HepG2 (cell line): Measurements from ENCODE around the gene EIF2AK2. TPM values are rescaled to one million over a fixed set of nuclear protein-coding genes. Genes with fewer than 3 reads are reported as not detected.

Source experiments
- NR2F6 ChIP-seq, 2 experiments: IDR thresholded peaks; 2 replicates each; pipeline ENCODE4 v1.6.1; 2016; ENCODE audit warnings: antibody characterized with exemption in 1 of 2, mild to moderate bottlenecking in 1 of 2
- PHF8 ChIP-seq: sonication (generic); formaldehyde crosslinking; IDR thresholded peaks from 2 replicates; pipeline ENCODE4 v1.5.0; 2020; ENCODE audit warnings: missing genetic modification reagents
- RORA ChIP-seq: sonication (generic); formaldehyde crosslinking; IDR thresholded peaks from 2 replicates; pipeline ENCODE4 v1.5.0; 2020; ENCODE audit warnings: mild to moderate bottlenecking, missing genetic modification reagents, moderate library complexity
- ZNF557 ChIP-seq: sonication (generic); formaldehyde crosslinking; IDR thresholded peaks from 2 replicates; pipeline ENCODE4 v1.4.0; 2020; ENCODE audit warnings: missing genetic modification reagents
- ZSCAN20 ChIP-seq: sonication (generic); formaldehyde crosslinking; IDR thresholded peaks from 2 replicates; pipeline ENCODE4 v1.4.0; 2020; ENCODE audit warnings: missing genetic modification reagents, mild to moderate bottlenecking, borderline replicate concordance
- polyA plus RNA-seq, 8 experiments: library from polyadenylated mRNA; depleted of rRNA in 3 of 8; stranded (reverse) in 7 of 8; unstranded in 1 of 8; fragments of >200 nt; fragmentation: Illumina TruSeq in 4 of 8; extraction: Trizol in 4 of 8; gene quantifications; 2 replicates each; pipeline versions ENCODE4 v1.2.1 to v1.2.3, GENCODE V29; 2011 to 2016; ENCODE audit warnings: low read depth in 4 of 8, missing spikeins in 1 of 8, mixed read lengths in 1 of 8; ENCODE audit not compliant: insufficient read depth in 1 of 8
- total RNA-seq, 5 experiments: library from RNA; depleted of rRNA; stranded (reverse); fragments of >200 nt; fragmentation: Illumina TruSeq; extraction: Trizol; gene quantifications; 2 replicates each; pipeline ENCODE4 v1.2.3, GENCODE V29; 2016; ENCODE audit warnings: low read depth in 1 of 5
- TF ChIP-seq, protein P1 (sequence below): IDR thresholded peaks from 2 replicates; pipeline ENCODE4 v1.6.1; 2016; ENCODE audit warnings: low read depth, missing genetic modification reagents, missing compliant biosample characterization
- TF ChIP-seq, protein P2 (sequence below): sonication (generic); formaldehyde crosslinking; IDR thresholded peaks from 2 replicates; pipeline ENCODE4 v1.4.0; 2020; ENCODE audit warnings: missing genetic modification reagents, mild to moderate bottlenecking, borderline replicate concordance
- TF ChIP-seq, protein P3 (sequence below): IDR thresholded peaks from 2 replicates; pipeline ENCODE4 v1.6.1; 2018; ENCODE audit warnings: missing genetic modification reagents, mild to moderate bottlenecking, missing compliant biosample characterization
- TF ChIP-seq, protein P4 (sequence below): sonication (generic); formaldehyde crosslinking; IDR thresholded peaks from 2 replicates; pipeline ENCODE4 v1.4.0; 2020; ENCODE audit warnings: mild to moderate bottlenecking, missing genetic modification reagents

Gene EIF2AK2
- total and polyA plus RNA-seq, 2 of the 13 experiments (the other 11 are each of a cell fraction or from before 2014, with no cell fraction given): 10.2 to 26.1 TPM

DNA sequence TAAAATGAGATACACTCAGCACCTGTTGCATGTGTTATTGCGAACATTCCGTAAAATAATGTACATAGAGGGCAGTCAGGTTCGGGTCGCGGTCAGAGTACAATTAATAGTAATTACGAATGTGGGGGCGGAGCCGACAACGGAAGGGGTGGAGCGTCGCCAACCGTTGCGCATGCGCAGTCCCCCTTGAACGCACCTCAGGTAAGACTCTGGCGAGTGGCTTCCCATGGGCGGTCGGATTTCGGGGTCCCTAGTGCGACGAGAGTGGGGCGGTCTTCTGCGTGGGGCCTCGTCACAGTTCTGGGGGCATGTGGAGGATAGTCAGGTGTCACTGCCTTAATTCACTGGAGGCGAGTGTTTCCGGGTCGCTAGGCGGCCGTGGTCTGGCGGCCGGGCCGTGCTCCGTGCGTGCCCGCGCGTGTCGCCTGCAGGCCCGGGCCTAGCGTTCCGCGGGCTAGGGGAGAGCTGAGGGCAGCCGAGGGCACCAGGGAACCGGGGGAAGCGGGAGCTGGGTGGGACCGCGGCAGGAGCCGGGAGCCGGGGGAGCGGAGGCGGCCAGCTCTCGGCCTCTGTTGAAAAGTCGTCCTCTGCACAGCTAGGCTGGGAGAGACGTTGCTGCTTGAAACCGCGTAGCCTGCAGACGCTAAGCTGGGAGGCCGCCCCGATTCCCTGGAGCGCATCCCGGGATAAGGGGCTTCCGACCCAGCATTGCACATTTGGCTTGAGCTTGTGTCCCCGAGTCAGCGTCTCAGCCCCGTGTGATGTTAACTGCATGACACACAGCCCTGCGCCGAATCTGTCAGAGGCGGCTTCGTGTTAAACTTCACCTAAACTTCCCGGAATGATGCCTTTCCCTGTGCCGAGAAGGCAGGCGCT lies 39.8 kb upstream of the EIF2AK2 start, which contains the start of gene CEBPZOS (continued):
- TF ChIP-seq, protein P1, sequence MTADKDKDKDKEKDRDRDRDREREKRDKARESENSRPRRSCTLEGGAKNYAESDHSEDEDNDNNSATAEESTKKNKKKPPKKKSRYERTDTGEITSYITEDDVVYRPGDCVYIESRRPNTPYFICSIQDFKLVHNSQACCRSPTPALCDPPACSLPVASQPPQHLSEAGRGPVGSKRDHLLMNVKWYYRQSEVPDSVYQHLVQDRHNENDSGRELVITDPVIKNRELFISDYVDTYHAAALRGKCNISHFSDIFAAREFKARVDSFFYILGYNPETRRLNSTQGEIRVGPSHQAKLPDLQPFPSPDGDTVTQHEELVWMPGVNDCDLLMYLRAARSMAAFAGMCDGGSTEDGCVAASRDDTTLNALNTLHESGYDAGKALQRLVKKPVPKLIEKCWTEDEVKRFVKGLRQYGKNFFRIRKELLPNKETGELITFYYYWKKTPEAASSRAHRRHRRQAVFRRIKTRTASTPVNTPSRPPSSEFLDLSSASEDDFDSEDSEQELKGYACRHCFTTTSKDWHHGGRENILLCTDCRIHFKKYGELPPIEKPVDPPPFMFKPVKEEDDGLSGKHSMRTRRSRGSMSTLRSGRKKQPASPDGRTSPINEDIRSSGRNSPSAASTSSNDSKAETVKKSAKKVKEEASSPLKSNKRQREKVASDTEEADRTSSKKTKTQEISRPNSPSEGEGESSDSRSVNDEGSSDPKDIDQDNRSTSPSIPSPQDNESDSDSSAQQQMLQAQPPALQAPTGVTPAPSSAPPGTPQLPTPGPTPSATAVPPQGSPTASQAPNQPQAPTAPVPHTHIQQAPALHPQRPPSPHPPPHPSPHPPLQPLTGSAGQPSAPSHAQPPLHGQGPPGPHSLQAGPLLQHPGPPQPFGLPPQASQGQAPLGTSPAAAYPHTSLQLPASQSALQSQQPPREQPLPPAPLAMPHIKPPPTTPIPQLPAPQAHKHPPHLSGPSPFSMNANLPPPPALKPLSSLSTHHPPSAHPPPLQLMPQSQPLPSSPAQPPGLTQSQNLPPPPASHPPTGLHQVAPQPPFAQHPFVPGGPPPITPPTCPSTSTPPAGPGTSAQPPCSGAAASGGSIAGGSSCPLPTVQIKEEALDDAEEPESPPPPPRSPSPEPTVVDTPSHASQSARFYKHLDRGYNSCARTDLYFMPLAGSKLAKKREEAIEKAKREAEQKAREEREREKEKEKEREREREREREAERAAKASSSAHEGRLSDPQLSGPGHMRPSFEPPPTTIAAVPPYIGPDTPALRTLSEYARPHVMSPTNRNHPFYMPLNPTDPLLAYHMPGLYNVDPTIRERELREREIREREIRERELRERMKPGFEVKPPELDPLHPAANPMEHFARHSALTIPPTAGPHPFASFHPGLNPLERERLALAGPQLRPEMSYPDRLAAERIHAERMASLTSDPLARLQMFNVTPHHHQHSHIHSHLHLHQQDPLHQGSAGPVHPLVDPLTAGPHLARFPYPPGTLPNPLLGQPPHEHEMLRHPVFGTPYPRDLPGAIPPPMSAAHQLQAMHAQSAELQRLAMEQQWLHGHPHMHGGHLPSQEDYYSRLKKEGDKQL (CRISPR knock-in tag): peak; percentile 16; the same call in 1 of the 2 replicates
- TF ChIP-seq, protein P2, sequence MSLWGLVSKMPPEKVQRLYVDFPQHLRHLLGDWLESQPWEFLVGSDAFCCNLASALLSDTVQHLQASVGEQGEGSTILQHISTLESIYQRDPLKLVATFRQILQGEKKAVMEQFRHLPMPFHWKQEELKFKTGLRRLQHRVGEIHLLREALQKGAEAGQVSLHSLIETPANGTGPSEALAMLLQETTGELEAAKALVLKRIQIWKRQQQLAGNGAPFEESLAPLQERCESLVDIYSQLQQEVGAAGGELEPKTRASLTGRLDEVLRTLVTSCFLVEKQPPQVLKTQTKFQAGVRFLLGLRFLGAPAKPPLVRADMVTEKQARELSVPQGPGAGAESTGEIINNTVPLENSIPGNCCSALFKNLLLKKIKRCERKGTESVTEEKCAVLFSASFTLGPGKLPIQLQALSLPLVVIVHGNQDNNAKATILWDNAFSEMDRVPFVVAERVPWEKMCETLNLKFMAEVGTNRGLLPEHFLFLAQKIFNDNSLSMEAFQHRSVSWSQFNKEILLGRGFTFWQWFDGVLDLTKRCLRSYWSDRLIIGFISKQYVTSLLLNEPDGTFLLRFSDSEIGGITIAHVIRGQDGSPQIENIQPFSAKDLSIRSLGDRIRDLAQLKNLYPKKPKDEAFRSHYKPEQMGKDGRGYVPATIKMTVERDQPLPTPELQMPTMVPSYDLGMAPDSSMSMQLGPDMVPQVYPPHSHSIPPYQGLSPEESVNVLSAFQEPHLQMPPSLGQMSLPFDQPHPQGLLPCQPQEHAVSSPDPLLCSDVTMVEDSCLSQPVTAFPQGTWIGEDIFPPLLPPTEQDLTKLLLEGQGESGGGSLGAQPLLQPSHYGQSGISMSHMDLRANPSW (CRISPR knock-in tag): no peak
- TF ChIP-seq PHF8 (CRISPR knock-in tag) (peak; percentile 99), RORA (CRISPR knock-in tag) (no peak), ZSCAN20 (CRISPR knock-in tag) (peak; percentile 78; the same call in 1 of the 2 replicates), NR2F6 (IDR thresholded peaks at IDR 0.05) (no peak; the same call in 1 of the 2 replicates), NR2F6 (CRISPR knock-in tag; IDR thresholded peaks at IDR 0.05) (no peak; the same call in 1 of the 2 replicates), ZNF557 (CRISPR knock-in tag) (no peak)
- TF ChIP-seq, protein P3, sequence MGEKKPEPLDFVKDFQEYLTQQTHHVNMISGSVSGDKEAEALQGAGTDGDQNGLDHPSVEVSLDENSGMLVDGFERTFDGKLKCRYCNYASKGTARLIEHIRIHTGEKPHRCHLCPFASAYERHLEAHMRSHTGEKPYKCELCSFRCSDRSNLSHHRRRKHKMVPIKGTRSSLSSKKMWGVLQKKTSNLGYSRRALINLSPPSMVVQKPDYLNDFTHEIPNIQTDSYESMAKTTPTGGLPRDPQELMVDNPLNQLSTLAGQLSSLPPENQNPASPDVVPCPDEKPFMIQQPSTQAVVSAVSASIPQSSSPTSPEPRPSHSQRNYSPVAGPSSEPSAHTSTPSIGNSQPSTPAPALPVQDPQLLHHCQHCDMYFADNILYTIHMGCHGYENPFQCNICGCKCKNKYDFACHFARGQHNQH: peak; percentile 86; the same call in 1 of the 2 replicates
- TF ChIP-seq, protein P4, sequence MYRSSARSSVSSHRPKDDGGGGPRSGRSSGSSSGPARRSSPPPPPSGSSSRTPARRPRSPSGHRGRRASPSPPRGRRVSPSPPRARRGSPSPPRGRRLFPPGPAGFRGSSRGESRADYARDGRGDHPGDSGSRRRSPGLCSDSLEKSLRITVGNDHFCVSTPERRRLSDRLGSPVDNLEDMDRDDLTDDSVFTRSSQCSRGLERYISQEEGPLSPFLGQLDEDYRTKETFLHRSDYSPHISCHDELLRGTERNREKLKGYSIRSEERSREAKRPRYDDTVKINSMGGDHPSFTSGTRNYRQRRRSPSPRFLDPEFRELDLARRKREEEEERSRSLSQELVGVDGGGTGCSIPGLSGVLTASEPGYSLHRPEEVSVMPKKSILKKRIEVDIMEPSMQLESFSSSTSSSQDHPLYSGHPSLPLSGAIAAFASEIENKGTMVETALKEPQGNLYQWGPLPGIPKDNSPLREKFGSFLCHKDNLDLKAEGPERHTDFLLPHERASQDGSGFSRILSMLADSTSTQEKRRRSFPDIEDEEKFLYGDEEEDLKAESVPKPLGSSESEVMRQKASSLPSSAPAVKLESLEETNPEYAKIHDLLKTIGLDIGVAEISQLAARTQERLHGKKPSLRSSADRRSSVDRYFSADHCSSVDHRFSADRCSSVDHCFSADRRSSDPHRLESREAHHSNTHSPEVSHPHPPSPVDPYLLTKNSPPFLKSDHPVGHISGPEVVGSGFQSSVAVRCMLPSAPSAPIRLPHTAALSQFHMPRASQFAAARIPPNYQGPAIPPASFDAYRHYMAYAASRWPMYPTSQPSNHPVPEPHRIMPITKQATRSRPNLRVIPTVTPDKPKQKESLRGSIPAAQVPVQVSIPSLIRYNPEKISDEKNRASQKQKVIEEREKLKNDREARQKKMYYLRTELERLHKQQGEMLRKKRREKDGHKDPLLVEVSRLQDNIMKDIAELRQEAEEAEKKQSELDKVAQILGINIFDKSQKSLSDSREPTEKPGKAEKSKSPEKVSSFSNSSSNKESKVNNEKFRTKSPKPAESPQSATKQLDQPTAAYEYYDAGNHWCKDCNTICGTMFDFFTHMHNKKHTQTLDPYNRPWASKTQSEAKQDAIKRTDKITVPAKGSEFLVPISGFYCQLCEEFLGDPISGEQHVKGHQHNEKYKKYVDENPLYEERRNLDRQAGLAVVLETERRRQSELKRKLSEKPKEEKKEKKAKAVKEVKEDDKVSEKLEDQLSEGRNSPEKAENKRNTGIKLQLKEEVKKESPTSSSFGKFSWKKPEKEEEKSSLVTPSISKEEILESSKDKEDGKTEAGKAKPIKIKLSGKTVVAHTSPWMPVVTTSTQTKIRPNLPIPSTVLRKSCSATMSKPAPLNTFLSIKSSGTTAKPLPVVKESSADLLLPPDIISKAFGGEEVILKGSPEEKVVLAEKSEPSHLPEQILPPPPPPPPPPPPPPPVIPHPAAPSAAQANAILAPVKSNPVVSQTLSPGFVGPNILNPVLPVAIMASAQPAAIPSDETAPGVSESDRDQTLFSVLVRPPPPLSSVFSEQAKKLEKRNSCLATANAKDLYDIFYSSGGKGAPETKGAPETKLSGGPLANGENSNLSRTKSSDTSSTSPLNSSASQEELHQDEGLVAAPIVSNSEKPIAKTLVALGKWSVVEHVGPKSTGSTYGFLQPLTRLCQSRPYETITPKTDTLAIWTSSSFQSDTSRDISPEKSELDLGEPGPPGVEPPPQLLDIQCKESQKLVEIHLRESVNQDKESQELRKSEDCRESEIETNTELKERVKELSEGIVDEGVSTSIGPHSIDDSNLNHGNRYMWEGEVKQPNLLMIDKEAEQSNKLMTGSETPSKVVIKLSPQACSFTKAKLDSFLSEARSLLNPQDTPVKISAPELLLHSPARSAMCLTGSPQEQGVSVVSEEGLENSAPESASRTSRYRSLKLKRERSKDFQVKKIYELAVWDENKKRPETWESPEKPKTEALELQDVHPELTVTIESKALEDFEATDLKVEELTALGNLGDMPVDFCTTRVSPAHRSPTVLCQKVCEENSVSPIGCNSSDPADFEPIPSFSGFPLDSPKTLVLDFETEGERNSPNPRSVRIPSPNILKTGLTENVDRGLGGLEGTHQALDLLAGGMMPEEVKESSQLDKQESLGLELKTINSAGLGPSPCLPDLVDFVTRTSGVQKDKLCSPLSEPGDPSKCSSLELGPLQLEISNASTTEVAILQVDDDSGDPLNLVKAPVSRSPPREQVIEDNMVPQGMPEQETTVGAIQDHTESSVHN (CRISPR knock-in tag): no peak
